ENCODE measurements around the gene CCSER1. TPM values are rescaled to one million over a fixed set of nuclear protein-coding genes. Genes with fewer than 3 reads are reported as not detected.

Gene CCSER1
- total RNA-seq, 1 experiment from 2014 or later: not detected

DNA sequence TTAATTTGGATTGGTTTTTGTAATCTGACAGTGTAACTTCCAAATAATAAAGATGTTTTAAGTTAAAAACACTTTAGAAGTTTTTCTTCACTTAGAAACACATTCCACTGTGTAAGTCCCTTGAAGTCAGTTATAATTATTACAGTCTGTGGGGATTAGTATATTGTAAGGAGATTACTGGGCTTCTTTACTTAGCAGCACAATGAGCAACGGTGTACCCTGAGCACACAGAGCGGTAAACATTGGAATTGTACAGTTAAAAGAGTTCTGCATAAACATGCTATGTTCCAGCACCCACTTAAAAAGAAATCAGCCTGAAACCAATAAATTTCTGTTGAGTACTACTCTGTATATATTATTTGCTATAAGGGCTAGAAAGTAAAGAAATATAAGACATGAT is 44.3 kb downstream of the CCSER1 start:
- Histone ChIP-seq H3K36me3 (no peaks in the 10 kb centered on the region), H3K9me3 (no peaks in the 10 kb centered on the region), H3K27me3 (no peaks in the 10 kb centered on the region), H3K4me3 (no peak overlapping the region)
- no peak for DNase-seq

DNA sequence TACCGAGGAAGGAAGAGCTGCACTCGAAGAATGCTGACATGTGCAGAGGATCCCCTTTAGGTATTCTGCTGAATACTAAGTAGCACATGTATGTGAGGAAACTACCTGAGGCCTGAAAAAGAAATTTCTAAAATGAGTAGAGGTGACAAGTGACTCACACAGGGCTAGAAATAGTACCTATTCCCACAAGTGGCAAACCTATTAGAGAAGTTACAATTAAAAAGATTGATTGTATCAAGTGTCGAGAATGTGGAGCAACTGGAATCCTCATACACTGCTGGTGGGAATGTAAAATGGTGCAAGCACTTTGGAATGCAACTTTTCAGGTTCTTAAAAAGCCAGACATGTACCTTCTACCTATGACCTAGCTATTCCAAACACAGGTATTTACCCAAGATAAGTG is 47.4 kb downstream of the CCSER1 start:
- Histone ChIP-seq H3K27me3 (no peaks in the 10 kb centered on the region), H3K36me3 (no peaks in the 10 kb centered on the region), H3K4me3 (no peak overlapping the region), H3K9me3 (no peaks in the 10 kb centered on the region)
- no peak for DNase-seq

DNA sequence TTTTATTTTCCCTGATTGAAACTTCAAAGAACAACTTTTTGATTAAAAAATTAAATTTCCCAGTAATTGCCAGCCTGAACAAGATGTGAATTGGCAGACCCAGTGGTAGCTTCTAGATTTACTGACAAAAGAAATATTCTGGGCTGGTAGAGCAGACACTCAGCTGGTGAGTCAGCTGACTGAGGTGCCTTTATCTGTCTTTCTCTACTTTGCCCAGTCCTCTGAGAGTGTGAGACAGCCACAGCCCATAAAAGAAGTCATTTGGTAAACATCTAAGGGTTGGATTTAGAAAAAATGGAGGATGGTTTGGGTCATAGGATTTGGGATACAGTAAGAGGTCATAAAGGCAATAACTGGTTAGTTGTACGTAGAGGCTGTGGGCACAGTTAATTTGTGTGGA is 54.5 kb downstream of the CCSER1 start:
- Histone ChIP-seq H3K9me3 (no peaks in the 10 kb centered on the region), H3K36me3 (no peaks in the 10 kb centered on the region), H3K4me3 (no peak overlapping the region), H3K27me3 (no peaks in the 10 kb centered on the region)
- no peak for DNase-seq

DNA sequence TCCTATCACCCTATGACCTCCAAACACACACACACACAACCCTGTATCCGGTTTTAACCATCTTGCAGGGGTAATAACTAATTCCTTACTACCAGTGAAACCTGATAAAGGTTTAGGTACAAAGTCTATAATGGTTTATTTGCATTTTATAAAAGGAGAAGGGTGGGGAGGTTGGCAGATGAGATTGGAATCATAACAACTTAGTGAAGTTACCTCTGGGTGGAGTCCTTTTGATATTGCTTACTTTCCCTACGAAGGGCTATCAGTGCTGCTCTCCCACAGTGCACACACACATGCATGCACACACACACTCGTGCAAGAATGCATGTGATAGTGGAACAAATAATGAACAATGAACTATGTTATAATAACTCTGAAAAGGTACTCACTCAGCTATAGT is 56.1 kb downstream of the CCSER1 start:
- DNase-seq: no peak
- no peak overlapping the region for H3K4me3 ChIP-seq
- H3K9me3 ChIP-seq: no peaks in the 10 kb centered on the region
- no peaks in the 10 kb centered on the region for H3K27me3 ChIP-seq
- no peaks in the 10 kb centered on the region for H3K36me3 ChIP-seq

DNA sequence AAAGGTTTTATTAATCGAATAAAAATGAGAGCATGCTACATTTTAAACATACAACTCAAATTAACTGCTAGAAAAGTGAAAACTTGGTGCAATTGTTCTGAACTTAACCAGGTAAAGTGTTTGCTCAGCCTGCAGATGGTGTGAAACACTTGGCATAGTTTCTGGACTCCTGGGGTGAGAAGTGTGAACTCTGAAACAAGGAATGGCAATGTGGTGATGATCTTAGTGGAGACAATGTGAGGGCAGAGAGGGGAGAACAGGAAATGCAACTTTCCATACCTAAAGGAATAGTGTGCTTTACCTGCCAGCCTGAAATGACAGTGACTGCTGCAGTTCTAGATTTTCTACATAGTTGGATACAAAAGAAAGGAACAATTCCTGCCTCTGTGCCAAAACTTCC is 57.4 kb downstream of the CCSER1 start:
- no peaks in the 10 kb centered on the region for H3K36me3 ChIP-seq
- no peaks in the 10 kb centered on the region for H3K9me3 ChIP-seq
- H3K4me3 ChIP-seq: no peak overlapping the region
- no peak for DNase-seq
- no peaks in the 10 kb centered on the region for H3K27me3 ChIP-seq

DNA sequence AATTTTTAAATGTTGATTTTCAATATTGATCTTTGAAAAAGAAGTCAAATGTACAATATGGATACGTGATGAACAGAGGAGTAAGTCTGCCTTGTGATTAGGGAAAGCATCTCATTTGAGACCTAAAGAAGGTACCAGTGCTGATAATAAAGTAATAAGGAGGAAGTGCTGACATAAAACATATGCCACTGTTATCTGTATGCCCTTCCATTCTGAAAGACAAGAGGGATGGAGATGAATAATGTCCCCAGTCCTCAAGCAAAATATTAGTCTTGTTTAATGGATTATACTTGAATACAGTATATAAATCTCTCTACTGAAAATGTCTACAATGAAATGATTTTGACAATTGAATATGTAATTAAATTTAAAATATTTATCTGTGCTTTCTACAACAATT is 58.2 kb downstream of the CCSER1 start:
- no peak overlapping the region for H3K4me3 ChIP-seq
- H3K27me3 ChIP-seq: no peaks in the 10 kb centered on the region
- H3K9me3 ChIP-seq: no peaks in the 10 kb centered on the region
- H3K36me3 ChIP-seq: no peaks in the 10 kb centered on the region
- no peak for DNase-seq

DNA sequence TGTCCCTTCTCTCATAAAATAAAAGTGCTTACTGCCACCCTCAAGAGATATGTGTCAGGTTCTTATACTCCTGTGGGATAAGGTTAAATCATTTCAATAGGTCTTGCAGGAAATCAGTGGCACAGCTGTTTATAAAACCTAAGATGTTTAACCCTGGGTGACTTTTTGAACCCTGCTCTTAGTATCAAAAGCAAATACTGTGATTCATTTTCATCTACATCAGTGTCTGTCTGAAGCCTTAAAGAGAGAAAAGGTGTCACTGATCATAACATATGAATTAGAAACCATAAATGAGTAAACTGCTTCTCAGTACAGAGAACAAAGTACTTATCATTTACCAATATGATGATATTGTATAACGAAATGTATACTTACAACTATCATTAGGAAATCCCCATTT is 59.0 kb downstream of the CCSER1 start:
- H3K27me3 ChIP-seq: no peaks in the 10 kb centered on the region
- H3K36me3 ChIP-seq: no peaks in the 10 kb centered on the region
- no peak overlapping the region for H3K4me3 ChIP-seq
- no peak for DNase-seq
- H3K9me3 ChIP-seq: no peaks in the 10 kb centered on the region

DNA sequence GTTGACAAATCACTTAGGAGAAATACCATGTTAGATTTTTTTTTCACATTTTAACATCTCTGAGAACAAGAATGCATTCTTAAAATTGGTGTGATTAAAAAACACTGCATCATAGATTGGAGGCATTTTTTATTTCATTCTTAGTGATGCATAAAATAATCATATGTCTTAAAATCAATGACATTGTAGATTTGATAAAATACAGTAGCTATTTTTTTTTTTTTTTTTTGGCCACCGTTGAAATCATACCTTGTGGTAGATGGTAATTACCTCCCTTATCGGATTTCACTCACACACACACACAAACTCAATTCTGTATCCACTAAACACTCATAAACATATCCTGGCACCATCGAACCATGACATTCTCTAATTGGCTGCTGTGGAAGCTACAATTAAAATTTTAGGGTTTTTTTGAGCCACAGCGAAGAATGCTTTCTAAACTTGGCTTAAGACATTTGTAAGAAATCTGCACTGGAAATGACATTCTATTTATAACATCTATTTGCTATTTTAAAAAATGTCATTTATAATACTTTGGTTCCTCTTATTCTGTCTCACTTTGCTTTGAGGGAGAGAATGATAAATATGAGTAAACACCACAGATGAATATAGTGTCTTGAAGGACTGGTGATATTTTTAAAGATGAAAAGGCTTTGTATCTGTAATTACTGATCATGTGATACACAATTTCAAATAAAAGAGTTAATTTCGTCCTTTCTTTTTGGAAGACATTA is 60.1 kb downstream of the CCSER1 start:
- H3K36me3 ChIP-seq: no peaks in the 10 kb centered on the region
- no peaks in the 10 kb centered on the region for H3K27me3 ChIP-seq
- H3K4me3 ChIP-seq: no peak overlapping the region
- no peaks in the 10 kb centered on the region for H3K9me3 ChIP-seq
- DNase-seq: no peak

DNA sequence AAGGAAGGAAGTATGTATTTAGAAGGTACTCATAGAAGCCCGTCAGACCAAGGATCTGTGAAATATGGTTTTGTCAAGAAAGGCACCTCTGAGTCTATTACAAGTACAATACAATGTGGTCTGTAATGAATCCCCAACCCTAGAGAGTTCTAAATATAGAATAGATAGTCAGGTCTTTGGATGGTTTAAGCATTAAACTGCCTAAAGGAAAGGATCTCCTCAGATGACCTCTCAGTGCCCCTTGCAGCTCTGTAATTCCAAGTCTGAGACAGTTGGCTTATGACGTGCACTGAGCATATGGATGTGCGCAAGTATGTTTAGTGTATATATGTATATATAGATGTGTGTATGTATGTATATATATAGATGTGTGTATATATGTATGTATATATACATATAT is 62.0 kb downstream of the CCSER1 start:
- H3K9me3 ChIP-seq: no peaks in the 10 kb centered on the region
- no peaks in the 10 kb centered on the region for H3K27me3 ChIP-seq
- no peak for DNase-seq
- H3K4me3 ChIP-seq: no peak overlapping the region
- no peaks in the 10 kb centered on the region for H3K36me3 ChIP-seq

DNA sequence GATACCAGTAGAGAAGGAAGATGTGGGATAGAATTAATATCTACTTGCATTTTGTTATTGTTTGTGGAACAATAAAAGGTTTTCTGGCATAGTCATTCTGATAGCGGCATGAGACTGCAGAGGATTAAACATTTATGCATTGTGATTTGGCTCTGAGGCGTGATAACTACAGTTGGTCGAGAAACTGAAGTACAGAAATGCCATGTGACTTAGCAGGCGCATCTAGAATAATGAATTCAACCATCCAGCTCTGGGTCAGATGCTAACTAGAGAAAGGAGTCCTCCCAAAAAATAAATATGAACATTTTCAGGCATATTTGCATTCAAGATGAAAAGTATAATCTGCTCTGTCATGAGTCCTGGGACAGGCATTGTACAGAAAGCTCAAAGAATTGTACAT is 62.8 kb downstream of the CCSER1 start:
- DNase-seq: no peak
- Histone ChIP-seq H3K36me3 (no peaks in the 10 kb centered on the region), H3K9me3 (no peaks in the 10 kb centered on the region), H3K27me3 (no peaks in the 10 kb centered on the region), H3K4me3 (no peak overlapping the region)

DNA sequence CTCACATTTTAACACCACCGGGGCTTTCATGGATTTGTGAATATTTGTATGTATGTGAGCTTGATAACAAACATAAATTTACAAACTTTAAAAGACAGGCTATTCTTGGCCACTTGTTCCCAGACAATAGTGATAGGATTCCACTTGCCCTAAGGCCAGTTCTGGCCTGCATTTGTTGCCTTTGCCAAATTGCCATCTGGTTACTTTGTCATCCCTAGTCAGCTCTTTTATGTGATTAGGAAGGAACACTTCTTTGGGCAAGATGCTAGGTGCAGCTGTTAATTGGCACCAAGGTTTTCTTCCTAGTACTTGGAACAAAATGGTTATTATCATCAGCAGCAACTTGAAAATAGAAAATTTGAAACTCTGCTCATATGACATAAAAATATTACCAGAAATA is 63.3 kb downstream of the CCSER1 start:
- Histone ChIP-seq H3K36me3 (no peaks in the 10 kb centered on the region), H3K27me3 (no peaks in the 10 kb centered on the region), H3K9me3 (no peaks in the 10 kb centered on the region)

DNA sequence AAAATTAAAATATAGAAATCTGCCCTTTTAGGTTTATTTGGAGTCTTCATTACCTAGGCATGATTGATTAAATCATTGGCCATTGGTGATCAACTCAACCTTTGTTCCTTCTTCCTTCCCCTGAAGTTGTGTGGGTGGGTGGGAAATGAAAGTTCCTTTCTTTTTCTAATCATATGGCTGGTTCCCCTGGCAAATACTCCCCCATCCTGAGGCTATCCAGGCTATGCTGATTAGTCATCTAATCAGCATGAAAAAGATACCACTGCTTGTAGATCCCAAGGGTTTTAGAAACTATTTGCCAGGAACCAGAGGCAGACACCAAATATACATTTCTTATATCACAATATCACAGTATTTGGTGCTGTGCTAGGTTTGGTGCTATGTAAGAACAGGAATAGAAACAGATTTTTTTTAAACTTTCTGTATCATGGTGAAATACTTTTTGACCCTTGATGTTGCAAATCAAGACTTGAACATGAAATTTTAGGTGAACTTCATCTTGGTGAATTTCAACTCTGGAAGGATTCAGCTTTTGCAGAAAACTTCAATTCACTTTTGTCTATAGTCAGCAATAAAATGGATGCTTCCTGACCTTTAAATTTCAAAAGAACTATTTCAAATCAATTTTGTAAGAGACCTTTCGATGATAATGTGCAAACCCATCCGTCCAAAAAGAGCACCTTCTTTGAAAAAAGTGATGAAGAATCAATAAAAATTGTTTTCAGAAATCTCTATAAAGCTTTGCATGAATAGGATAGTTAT is 71.1 kb downstream of the CCSER1 start:
- no peak for DNase-seq

More for the DNA sequence above, 63.3 kb downstream of the CCSER1 start:
- no peak for DNase-seq
- H3K4me3 ChIP-seq: no peak overlapping the region

DNA sequence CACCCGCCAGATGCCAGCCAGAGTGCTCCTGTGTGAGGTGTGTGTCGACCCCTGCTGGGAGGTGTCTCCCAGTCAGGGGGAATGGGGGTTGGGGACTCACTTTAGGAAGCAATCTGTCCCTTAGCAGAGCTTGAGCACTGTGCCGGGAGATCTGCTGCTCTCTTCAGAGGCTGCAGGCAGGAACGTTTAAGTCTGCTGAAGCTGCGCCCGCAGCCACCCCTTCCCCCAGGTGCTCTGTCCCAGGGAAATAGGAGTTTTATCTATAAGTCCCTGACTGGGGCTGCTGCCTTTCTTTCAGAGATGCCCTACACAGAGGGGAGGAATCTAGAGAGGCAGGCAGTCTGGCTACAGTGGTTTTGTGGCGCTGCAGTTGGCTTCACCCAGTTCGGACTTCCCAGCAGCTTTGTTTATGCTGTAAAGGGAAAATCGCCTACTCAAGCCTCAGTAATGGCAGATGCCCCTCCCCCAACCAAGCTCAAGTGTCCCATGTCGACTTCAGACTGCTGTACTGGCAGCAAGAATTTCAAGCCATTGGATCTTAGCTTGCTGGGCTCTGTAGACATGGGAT is 80.8 kb downstream of the CCSER1 start:
- Histone ChIP-seq H3K36me3 (no peaks in the 10 kb centered on the region), H3K27me3 (no peaks in the 10 kb centered on the region), H3K9me3 (no peaks in the 10 kb centered on the region), H3K4me3 (no peak overlapping the region)
- no peak for DNase-seq

More for the DNA sequence above, 71.1 kb downstream of the CCSER1 start:
- Histone ChIP-seq H3K36me3 (no peaks in the 10 kb centered on the region), H3K9me3 (no peaks in the 10 kb centered on the region), H3K27me3 (no peaks in the 10 kb centered on the region), H3K4me3 (no peak overlapping the region)

DNA sequence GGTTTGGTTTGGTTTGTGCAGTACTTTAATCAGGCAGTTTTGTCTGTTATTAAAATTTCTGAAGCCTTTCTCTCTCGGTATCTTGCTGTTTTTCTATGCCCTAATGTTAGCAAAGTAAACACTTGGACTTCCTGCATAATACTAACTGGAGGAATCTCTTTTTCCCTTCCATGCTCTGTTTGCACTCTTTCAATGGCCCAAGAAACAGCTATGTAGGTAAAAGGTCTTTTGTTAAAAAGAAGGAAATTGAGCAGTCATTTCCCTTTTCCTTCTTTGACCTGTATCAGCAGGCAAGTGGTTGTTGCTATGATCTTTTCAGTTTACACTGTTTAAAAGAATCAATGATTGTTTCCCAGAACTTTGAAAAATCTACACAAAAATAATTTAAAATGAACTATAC is 82.7 kb downstream of the CCSER1 start:
- H3K4me3 ChIP-seq: no peak overlapping the region
- H3K27me3 ChIP-seq: no peaks in the 10 kb centered on the region
- H3K36me3 ChIP-seq: no peaks in the 10 kb centered on the region
- H3K9me3 ChIP-seq: no peaks in the 10 kb centered on the region
- no peak for DNase-seq

DNA sequence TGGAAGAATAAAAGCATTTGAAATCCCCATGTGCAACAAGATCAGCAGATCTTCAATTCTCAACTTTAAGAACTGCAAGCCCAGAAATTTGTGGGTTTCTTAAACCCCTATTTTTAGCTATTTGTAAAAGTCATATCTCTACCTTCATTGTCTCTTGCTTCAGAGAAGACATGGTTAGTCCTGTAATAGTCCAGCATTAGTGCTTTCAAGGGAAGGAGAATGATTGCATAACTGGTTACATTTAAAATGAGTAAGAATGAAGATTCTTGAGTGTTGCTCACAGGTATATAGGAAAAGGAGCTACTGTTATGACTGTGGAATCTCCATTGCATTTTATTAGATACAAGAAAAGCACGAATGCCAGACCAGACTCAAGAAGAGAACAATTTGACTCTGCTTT is 84.0 kb downstream of the CCSER1 start:
- DNase-seq: no peak
- no peaks in the 10 kb centered on the region for H3K36me3 ChIP-seq
- no peak overlapping the region for H3K4me3 ChIP-seq
- H3K9me3 ChIP-seq: no peaks in the 10 kb centered on the region
- H3K27me3 ChIP-seq: no peaks in the 10 kb centered on the region

DNA sequence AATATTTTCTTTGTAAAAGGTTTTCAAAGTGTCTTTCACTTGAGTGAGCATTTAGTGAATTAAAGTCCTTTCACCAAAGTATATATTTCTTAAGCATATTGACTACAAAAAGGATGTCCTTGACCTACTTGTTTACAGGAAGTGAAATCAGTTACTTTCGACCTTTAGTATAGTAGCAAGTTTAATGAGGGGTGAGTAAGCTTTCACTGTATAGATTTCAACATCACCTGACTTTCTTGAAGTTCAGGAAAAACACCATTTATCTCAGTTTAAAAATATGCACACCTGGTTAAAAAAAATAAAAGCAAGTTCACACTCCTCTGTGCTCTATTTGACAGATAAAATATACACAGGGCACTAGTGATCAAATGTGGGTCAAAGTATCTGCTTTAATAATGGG is 88.1 kb downstream of the CCSER1 start:
- no peaks in the 10 kb centered on the region for H3K36me3 ChIP-seq
- DNase-seq: no peak
- H3K4me3 ChIP-seq: no peak overlapping the region
- H3K9me3 ChIP-seq: no peaks in the 10 kb centered on the region
- H3K27me3 ChIP-seq: no peaks in the 10 kb centered on the region

DNA sequence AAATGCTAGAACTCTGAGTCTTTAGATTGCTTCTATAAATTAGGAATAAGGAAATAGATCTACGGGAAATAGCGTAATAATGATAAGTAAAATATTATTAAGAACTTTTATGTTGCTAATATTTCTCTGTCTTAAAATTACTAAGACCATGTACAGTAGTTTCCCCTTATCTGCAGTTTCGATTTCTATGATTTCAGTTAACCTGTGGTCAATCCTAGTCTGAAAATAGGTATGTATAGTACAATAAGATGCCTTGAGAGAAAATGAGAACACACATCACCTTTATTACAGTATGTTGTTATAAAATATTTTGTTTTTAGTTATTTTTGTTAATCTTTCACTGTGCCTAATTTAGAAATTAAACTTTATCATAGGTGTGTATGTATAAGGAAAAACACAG is 92.6 kb downstream of the CCSER1 start:
- H3K27me3 ChIP-seq: no peaks in the 10 kb centered on the region
- H3K36me3 ChIP-seq: no peaks in the 10 kb centered on the region
- DNase-seq: no peak
- no peaks in the 10 kb centered on the region for H3K9me3 ChIP-seq
- no peak overlapping the region for H3K4me3 ChIP-seq

DNA sequence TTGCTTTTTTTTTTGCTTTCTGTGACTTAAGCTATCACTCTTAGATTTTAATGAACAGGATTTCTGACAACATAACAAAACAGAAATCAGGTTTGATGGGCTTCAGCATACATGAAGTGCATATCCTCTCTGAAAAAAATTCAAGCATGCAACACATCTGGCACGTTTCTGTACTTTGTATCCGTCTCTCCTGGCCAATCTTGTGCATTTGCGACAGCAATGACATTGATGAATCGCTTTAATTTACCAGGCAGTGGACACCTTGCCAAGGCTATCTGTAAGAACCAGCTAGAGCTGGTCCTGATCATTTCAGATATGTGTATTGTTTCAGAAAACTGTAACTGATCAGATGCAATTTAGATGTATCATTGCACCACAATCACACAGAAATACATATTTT is 93.3 kb downstream of the CCSER1 start:
- H3K27me3 ChIP-seq: no peaks in the 10 kb centered on the region
- H3K4me3 ChIP-seq: no peak overlapping the region
- H3K36me3 ChIP-seq: no peaks in the 10 kb centered on the region
- H3K9me3 ChIP-seq: no peaks in the 10 kb centered on the region
- DNase-seq: no peak
